OCI-LY1 (cell line): Measurements from ENCODE around the gene NANS.

Experiments
- CTCF ChIP-seq: fragments of 200-600 bp; sonication (generic), shearing (Covaris generic); IDR thresholded peaks from 2 replicates; pipeline ENCODE4 v1.5.1; 2017; ENCODE audit warnings: mild to moderate bottlenecking, antibody characterized with exemption, low read length, moderate library complexity, mixed read lengths
- EZH2 ChIP-seq: fragments of 200-600 bp; sonication (generic), shearing (Covaris generic); IDR thresholded peaks from 2 replicates; pipeline ENCODE4 v1.8.0; 2017; ENCODE audit warnings: borderline replicate concordance, mixed run types, mild to moderate bottlenecking, antibody characterized with exemption, low read length, moderate library complexity, mixed read lengths

- TF ChIP-seq CTCF, result no peak
- no peak for TF ChIP-seq EZH2
Observed at GRCh38 chr9:98081477-98082219, 25.1 kb downstream of the NANS start.
